Head of caudate nucleus (tissue), 42 donors: ENCODE results near the gene SLC29A1.

Source experiments
- DNase-seq, 42 donors: peaks; one replicate each; pipeline versions ENCODE4 v3.0.0 to v3.0.0-alpha.2; 2020 to 2021; ENCODE audit warnings: mixed read lengths in 7 of 42
- intact Hi-C: fragments of 100-400 bp; cut with DNase I; formaldehyde crosslinking; loops from one replicate; pipeline ENCODE4 v1.15.0; 2022

SLC29A1 gene

GRCh38 chr6:44247338-44248302, 24.2 kb downstream of the SLC29A1 start:
- intact Hi-C loops: no loop called here
- DNase-seq: peak in 41 of 42 donors; percentile 41 to 88 (median 74)

- intact Hi-C loops: no loop called here
- no peak for DNase-seq
Measured at GRCh38 chr6:44248579-44248978, 25.2 kb downstream of the SLC29A1 start.

GRCh38 chr6:44249082-44249748, 25.8 kb downstream of the SLC29A1 start:
- DNase-seq: peak in 1 of 42 donors; percentile 29
- intact Hi-C loops: no loop called here

- intact Hi-C loops: no loop called here
- DNase-seq: no peak
Measured at GRCh38 chr6:44250067-44250717, 26.8 kb downstream of the SLC29A1 start.

GRCh38 chr6:44250718-44251123, 27.3 kb downstream of the SLC29A1 start:
- intact Hi-C loops: no loop called here
- DNase-seq: no peak

GRCh38 chr6:44251576-44252524, 28.5 kb downstream of the SLC29A1 start:
- DNase-seq: peak in 1 of 42 donors; percentile 27
- intact Hi-C loops: no loop called here

- peak in 10 of 42 donors; percentile 32 to 75 (median 51) for DNase-seq
- intact Hi-C loops: no loop called here
Measured at GRCh38 chr6:44253307-44254101, 30.1 kb downstream of the SLC29A1 start.

GRCh38 chr6:44254191-44255104, 31.1 kb downstream of the SLC29A1 start:
- peak in 1 of 42 donors; percentile 61 for DNase-seq
- intact Hi-C loops: no loop called here

- intact Hi-C loops: no loop called here
- DNase-seq: no peak
Measured at GRCh38 chr6:44255105-44255808, 31.9 kb downstream of the SLC29A1 start.

- no peak for DNase-seq
- intact Hi-C loops: no loop called here
Measured at GRCh38 chr6:44255871-44256774, 32.7 kb downstream of the SLC29A1 start.

- no peak for DNase-seq
- intact Hi-C loops: no loop called here
Measured at GRCh38 chr6:44256775-44257024, 33.3 kb downstream of the SLC29A1 start.

- intact Hi-C loops: no loop called here
- DNase-seq: peak; percentile 76 to 96 (median 91)
Measured at GRCh38 chr6:44257025-44257752, 33.8 kb downstream of the SLC29A1 start, which contains the start of gene SLC35B2. Gene SLC35B2 (minus strand): TSS chr6:44257528. CDS start chr6:44257410, 118 bp downstream.

- intact Hi-C loops: no loop called here
- DNase-seq: no peak
Measured at GRCh38 chr6:44257753-44258324, 34.4 kb downstream of the SLC29A1 start.

- intact Hi-C loops: no loop called here
- no peak for DNase-seq
Measured at GRCh38 chr6:44258325-44258863, 35.0 kb downstream of the SLC29A1 start.
